Uterus (tissue), 4 donors: Measurements from ENCODE around the gene WDR75. TPM values are rescaled to one million over a fixed set of nuclear protein-coding genes. Genes with fewer than 3 reads are reported as not detected.

Experiments used
- DNase-seq, 2 donors: peaks; one replicate each; pipeline ENCODE4 v3.0.0-alpha.2; 2019 to 2020
- H3K27ac ChIP-seq, 2 donors: fragments of 200-600 bp; sonication (generic); 1 replicate in 1 of 2; 2 replicates in 1 of 2; pipeline ENCODE4 v1.5.1; 2016 to 2018
- H3K27me3 ChIP-seq, 2 donors: fragments of 200-600 bp; sonication (generic); one replicate each; pipeline ENCODE4 v1.5.1; 2018 to 2019; ENCODE audit warnings: control low read depth in 1 of 2
- H3K36me3 ChIP-seq, 2 donors: fragments of 200-600 bp; sonication (generic); one replicate each; pipeline ENCODE4 v1.5.1; 2019; ENCODE audit warnings: control low read depth in 1 of 2
- H3K4me1 ChIP-seq, 2 donors: fragments of 200-600 bp; sonication (generic); one replicate each; pipeline ENCODE4 v1.5.1; 2018 to 2019; ENCODE audit warnings: control low read depth in 1 of 2
- H3K4me3 ChIP-seq, 2 donors: fragments of 200-600 bp; sonication (generic); 1 replicate in 1 of 2; 2 replicates in 1 of 2; pipeline ENCODE4 v1.5.1; 2018 to 2019; ENCODE audit warnings: mild to moderate bottlenecking in 1 of 2
- H3K9me3 ChIP-seq, 2 donors: fragments of 200-600 bp; sonication (generic); one replicate each; pipeline ENCODE4 v1.5.1; 2019; ENCODE audit warnings: control low read depth in 1 of 2
- CTCF ChIP-seq, 4 experiments: fragments of 200-600 bp in 2 of 4; fragments of 450-650 bp in 2 of 4; sonication (generic) in 2 of 4; IDR thresholded peaks; one replicate each; pipeline ENCODE4 v1.5.1; 2016 to 2019; ENCODE audit warnings: antibody characterized with exemption in 4 of 4, mild to moderate bottlenecking in 2 of 4, moderate library complexity in 1 of 4
- POLR2A ChIP-seq, 2 donors: fragments of 450-650 bp; IDR thresholded peaks; one replicate each; pipeline ENCODE4 v1.6.1; 2016; ENCODE audit warnings: antibody characterized with exemption in 2 of 2, mild to moderate bottlenecking in 1 of 2, moderate library complexity in 1 of 2
- intact Hi-C: fragments of 100-400 bp; cut with DNase I; formaldehyde crosslinking; loops from one replicate; pipeline ENCODE4 v1.15.1; 2023; ENCODE audit warnings: low total_unique reads
- total RNA-seq, 4 donors: library from RNA; depleted of rRNA in 3 of 4; stranded (reverse); fragments of >200 nt in 3 of 4; gene quantifications; one replicate each; pipeline versions ENCODE4 v1.1.0 to v1.2.4, GENCODE V29; 2014 to 2023
- donor health status: DM: yes; HTN: yes; CAD: no.

Gene WDR75
- total RNA-seq, 4 donors from 2014 or later = 24.8 to 103 (median 48.8) TPM

DNA sequence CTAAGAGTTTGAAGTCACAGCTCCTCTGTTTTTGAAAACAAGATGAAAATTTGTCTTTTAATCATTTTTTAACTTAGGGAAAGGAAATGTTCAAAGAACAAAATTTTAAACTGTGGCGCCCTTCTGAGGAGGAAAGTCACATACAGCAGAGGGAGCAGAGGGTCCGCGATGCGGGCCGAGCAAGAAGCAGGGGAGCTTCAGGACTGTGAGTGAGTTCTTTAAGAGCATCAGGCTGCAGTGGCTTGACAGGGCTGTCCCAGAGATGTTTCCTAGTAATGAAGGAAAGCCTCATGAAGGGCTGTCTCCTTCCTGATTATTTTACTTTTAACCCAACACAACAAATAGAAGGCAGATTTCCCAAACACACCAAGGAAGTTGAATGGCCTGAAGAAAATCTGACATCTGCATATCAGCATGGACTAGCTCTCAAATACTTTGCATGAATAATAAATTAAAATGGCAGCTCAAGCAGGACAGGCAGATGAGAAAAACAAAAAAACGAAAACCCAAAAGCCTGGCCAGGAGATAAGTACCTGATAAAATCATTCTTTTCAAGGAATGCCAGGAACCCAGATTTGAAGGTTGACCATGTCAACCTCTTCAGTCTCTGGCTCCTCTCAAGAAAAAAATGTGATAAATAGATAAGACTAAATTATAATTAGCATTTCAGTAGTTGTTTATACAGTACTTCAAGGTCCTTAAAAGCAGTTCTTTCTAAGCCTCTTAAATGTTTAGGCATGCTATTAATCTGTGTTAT, 78.5 kb downstream of the WDR75 start:
- TF ChIP-seq POLR2A (IDR thresholded peaks at IDR 0.05) (no peak), CTCF (IDR thresholded peaks at IDR 0.05) (no peak)
- DNase-seq = no peak
- peaks cover 0 to 11% of the 10 kb centered on the region in 2 donors for H3K4me1 ChIP-seq
- H3K27me3 ChIP-seq = no peaks in the 10 kb centered on the region
- intact Hi-C loops = no loop called here
- H3K36me3 ChIP-seq = no peaks in the 10 kb centered on the region
- H3K27ac ChIP-seq = peak overlapping the region; percentile 77 to 98
- H3K9me3 ChIP-seq = no peaks in the 10 kb centered on the region
- no peak overlapping the region for H3K4me3 ChIP-seq

- TF ChIP-seq POLR2A (IDR thresholded peaks at IDR 0.05) (no peak), CTCF (IDR thresholded peaks at IDR 0.05) (no peak)
- H3K4me3 ChIP-seq = no peak overlapping the region
- H3K27me3 ChIP-seq = no peaks in the 10 kb centered on the region
- peaks cover 0 to 16% of the 10 kb centered on the region in 2 donors for H3K4me1 ChIP-seq
- DNase-seq = no peak
- H3K36me3 ChIP-seq = no peaks in the 10 kb centered on the region
- intact Hi-C loops = no loop called here
- no peaks in the 10 kb centered on the region for H3K9me3 ChIP-seq
- peak overlapping the region; percentile 77 to 98 for H3K27ac ChIP-seq
Measured at GRCh38 chr2:189521699-189522434, 80.6 kb downstream of the WDR75 start.

DNA sequence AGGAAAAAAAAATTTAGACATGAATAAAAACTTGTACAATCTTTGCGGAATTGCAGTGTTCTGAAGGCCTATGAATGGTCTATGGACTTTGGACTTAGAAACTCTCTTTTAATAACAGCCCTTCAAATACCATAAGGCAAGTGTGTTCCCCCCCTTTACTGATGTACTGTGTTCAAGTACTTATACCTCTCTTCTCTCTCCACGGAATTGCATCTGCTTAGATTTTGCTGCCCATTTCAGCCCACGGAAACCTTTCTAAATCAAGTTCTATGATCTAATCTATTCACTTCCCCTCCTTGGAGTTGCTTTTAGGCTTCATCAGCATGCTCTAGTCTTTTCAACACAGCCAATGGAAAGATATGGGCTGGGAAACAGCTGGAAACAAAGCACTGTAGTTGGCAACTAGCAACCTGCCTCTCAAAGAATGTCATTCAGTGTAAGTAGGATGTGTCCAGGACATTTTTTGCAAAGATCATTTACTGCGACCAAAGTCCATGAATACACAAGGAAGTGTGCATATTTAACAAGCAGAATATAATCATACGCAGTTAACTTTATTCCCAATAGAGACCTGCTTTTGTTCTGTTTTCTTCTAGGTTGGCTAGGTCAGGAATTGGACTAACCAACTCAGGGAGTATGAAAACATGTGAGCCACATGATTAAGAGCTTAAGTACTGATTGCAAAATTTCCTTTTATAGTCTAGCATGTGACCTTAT, 81.3 kb downstream of the WDR75 start:
- intact Hi-C loops = no loop called here
- Histone ChIP-seq H3K27me3 (no peaks in the 10 kb centered on the region), H3K36me3 (no peaks in the 10 kb centered on the region), H3K27ac (peak overlapping the region; percentile 77 to 98), H3K9me3 (no peaks in the 10 kb centered on the region), H3K4me1 (peaks cover 3 to 16% of the 10 kb centered on the region in 2 donors), H3K4me3 (no peak overlapping the region)
- DNase-seq = no peak
- TF ChIP-seq CTCF (IDR thresholded peaks at IDR 0.05) (no peak), POLR2A (IDR thresholded peaks at IDR 0.05) (no peak)

DNA sequence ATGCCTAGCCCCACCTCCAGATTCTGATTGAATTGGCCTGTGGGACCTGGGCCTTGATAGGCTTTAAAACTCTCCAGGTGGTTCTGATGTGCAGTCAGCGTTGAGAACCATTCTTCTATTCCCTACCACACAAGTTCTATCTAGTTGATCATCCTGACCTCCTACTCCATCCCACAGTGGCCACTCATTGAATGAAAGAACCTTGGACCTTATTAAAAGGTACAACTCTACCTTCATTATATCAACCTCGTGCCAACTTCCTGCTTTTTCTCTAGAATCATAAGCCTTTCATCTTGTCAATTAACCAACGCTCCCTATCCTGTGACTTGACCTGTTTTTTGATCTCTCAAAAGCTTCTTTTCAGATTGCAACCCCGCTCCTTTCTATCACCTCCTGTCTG, 83.5 kb downstream of the WDR75 start:
- H3K9me3 ChIP-seq = no peaks in the 10 kb centered on the region

More for the DNA sequence above, 83.5 kb downstream of the WDR75 start:
- no peak for TF ChIP-seq POLR2A (IDR thresholded peaks at IDR 0.05)
- Histone ChIP-seq H3K27ac (peak overlapping the region; percentile 77 to 98), H3K36me3 (no peaks in the 10 kb centered on the region), H3K4me1 (peaks cover 6 to 9% of the 10 kb centered on the region in 2 donors), H3K4me3 (no peak overlapping the region), H3K27me3 (no peaks in the 10 kb centered on the region)
- intact Hi-C loops = no loop called here
- no peak for DNase-seq

Other genes starting within 250 kb of the WDR75 start
- 100 to 1,000 TPM in 3 of 4 donors, 10 to 100 TPM in 1; 87.1 to 252 (median 176) TPM for gene SLC40A1, start 139.3 kb downstream of the WDR75 start, total RNA-seq
- gene ASNSD1, start 220.0 kb downstream of the WDR75 start, total RNA-seq = 10 to 100 TPM; 46.2 to 94.4 (median 56.6) TPM
- gene ANKAR, start 233.2 kb downstream of the WDR75 start, total RNA-seq = 10 to 100 TPM in 2 of 4 donors, 1 to 10 TPM in 2; 2.6 to 47.0 (median 18.5) TPM